Astrocyte (in vitro differentiated cells and primary cell): Measurements from ENCODE around the gene RPGRIP1L.

Source experiments
- CTCF ChIP-seq: IDR thresholded peaks from 2 replicates; pipeline ENCODE4 v1.5.1; 2011; ENCODE audit warnings: low read depth, mild to moderate bottlenecking, inconsistent platforms, low read length, moderate library complexity; ENCODE audit not compliant: insufficient read depth
- EZH2 ChIP-seq: IDR thresholded peaks from 2 replicates; pipeline ENCODE4 v1.6.1; 2012; ENCODE audit warnings: mild to moderate bottlenecking, low read length, inconsistent platforms; ENCODE audit not compliant: insufficient read depth

- TF ChIP-seq CTCF (no peak), EZH2 (no peak)
Observed at GRCh38 chr16:53632526-53632925, 71.1 kb downstream of the RPGRIP1L start.
